ENCODE measurements around the gene DDX17. TPM values are rescaled to one million over a fixed set of nuclear protein-coding genes. Genes with fewer than 3 reads are reported as not detected.

The DDX17 gene
- total and polyA plus RNA-seq, 2 of the 8 experiments (the other 6 are each of a cell fraction or from before 2014, with no cell fraction given), result 437 to 441 TPM

- Histone ChIP-seq H3K18ac (ENCODE audit: extremely low read depth, low read length) (peak overlapping the region; percentile 60; the same call in 1 of the 2 replicates), H3K4me3 (ENCODE audit: extremely low read depth in 1 of 4, insufficient read depth in 2 of 4, low read depth in 3 of 4, low read length in 4 of 4) (peak overlapping the region; percentile 89 to 99 (median 96)), H2AK5ac (ENCODE audit: low read depth, low read length) (peak overlapping the region; percentile 95; the same call in 1 of the 2 replicates), H3K79me2 (ENCODE audit: control insufficient read depth in 1 of 2, insufficient read depth in 2 of 2, low read length in 2 of 2) (peaks cover 32 to 58% of the 10 kb centered on the region in 2 experiments), H3K4me2 (ENCODE audit: insufficient read depth in 1 of 2, low read depth in 2 of 2, low read length in 2 of 2) (peak overlapping the region; percentile 78 to 94), H4K91ac (replicated peaks; ENCODE audit: insufficient read length, low read length) (peak overlapping the region; percentile 49), H3K27ac (ENCODE audit: low read depth, low read length) (peak overlapping the region; percentile 99), H3K9ac (replicated peaks in 1 of 4; ENCODE audit: extremely low read depth in 1 of 4, low read depth in 3 of 4, low read length in 3 of 4) (peak overlapping the region; percentile 99 to 100 (median 100)), H3K9me3 (ENCODE audit: insufficient read depth in 2 of 2, low read depth in 1 of 2, low read length in 1 of 2) (no peaks in the 10 kb centered on the region), H4K8ac (ENCODE audit: extremely low read depth, insufficient read depth, low read length) (peak overlapping the region; percentile 100), H2BK5ac (ENCODE audit: low read depth, low read length) (peak overlapping the region; percentile 100), H3K79me1 (ENCODE audit: low read depth, low read length) (0 out of 2 replicates have a peak, but pooled peaks cover 3% of the 10 kb centered on the region), H3K14ac (ENCODE audit: insufficient read length) (peak overlapping the region; percentile 79), H3K56ac (replicated peaks; ENCODE audit: insufficient read length, low read depth, low read length) (peak overlapping the region; percentile 93), H2AFZ (ENCODE audit: low read length) (no peak overlapping the region), H3K27me3 (replicated peaks in 1 of 4; ENCODE audit: control insufficient read depth in 3 of 4, extremely low read depth in 1 of 4, insufficient read depth in 3 of 4, low read length in 3 of 4) (no peaks in the 10 kb centered on the region), H3K4ac (replicated peaks; ENCODE audit: insufficient read length, low read depth, low read length) (peak overlapping the region; percentile 47), H2BK20ac (ENCODE audit: low read length) (no peak overlapping the region), H4K5ac (ENCODE audit: insufficient read length, low read depth, low read length) (peak overlapping the region; percentile 93), H3K23ac (ENCODE audit: insufficient read length) (no peak overlapping the region), H2BK12ac (ENCODE audit: low read depth, low read length) (peak overlapping the region; percentile 7; the same call in 1 of the 2 replicates), H2BK120ac (replicated peaks; ENCODE audit: low read depth, low read length) (peak overlapping the region; percentile 77), H3K4me1 (replicated peaks in 1 of 4; ENCODE audit: control insufficient read depth in 3 of 4, insufficient read depth in 4 of 4, low read length in 3 of 4) (peaks cover 0 to 11% (median 5%) of the 10 kb centered on the region in 4 experiments; a peak in 5 of 7 replicates), H3K23me2 (ENCODE audit: low read depth, low read length) (peaks cover 12% of the 10 kb centered on the region), H4K20me1 (replicated peaks in 1 of 2; ENCODE audit: control insufficient read depth in 1 of 2, insufficient read depth in 2 of 2, low read length in 2 of 2) (peaks cover 16% of the 10 kb centered on the region in 2 experiments), H2BK15ac (ENCODE audit: low read length) (no peak overlapping the region), H3K36me3 (ENCODE audit: control insufficient read depth in 2 of 4, insufficient read depth in 4 of 4, low read length in 3 of 4) (peaks cover 3 to 50% (median 13%) of the 10 kb centered on the region in 4 experiments; a peak in 7 of 8 replicates)
- FAIRE-seq, result no peak
- 1% methylated on average over 35 of the region's 35 CpGs; no CpG with 5 or more reads in 1 of the 2 experiments for WGBS, 2 experiments (ENCODE audit: extremely low coverage in 1 of 2, insufficient coverage in 1 of 2, insufficient read length in 1 of 2, insufficient replicate concordance in 2 of 2, low coverage in 1 of 2, low lambda C conversion rate in 2 of 2, missing lambda C conversion rate in 1 of 2)
- TF ChIP-seq, protein P1, sequence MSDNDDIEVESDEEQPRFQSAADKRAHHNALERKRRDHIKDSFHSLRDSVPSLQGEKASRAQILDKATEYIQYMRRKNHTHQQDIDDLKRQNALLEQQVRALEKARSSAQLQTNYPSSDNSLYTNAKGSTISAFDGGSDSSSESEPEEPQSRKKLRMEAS (IDR thresholded peaks at IDR 0.05), result peak; percentile 19; the same call in 1 of the 2 replicates
- TF ChIP-seq YY1 (IDR thresholded peaks at IDR 0.05; ENCODE audit: low read depth, low read length) (no peak), POLR2AphosphoS5 (IDR thresholded peaks at IDR 0.05; ENCODE audit: low read depth, low read length) (peak; percentile 64; the same call in 1 of the 2 replicates), CREB1 (IDR thresholded peaks at IDR 0.05) (0 out of 2 replicates have a peak, but pooled peaks have one; percentile 30), SP2 (IDR thresholded peaks at IDR 0.05; ENCODE audit: low read length) (no peak), NRF1 (IDR thresholded peaks at IDR 0.05; ENCODE audit: low read depth, low read length) (no peak), ASH2L (IDR thresholded peaks at IDR 0.05; ENCODE audit: low read length) (peak; percentile 41), TAF1 (IDR thresholded peaks at IDR 0.05; ENCODE audit: low read depth, low read length) (peak; percentile 63; the same call in 1 of the 2 replicates), CHD1 (IDR thresholded peaks at IDR 0.05; ENCODE audit: low read depth, low read length) (peak; percentile 39; the same call in 1 of the 2 replicates)
- CTCF ChIA-PET (ENCODE audit: partially characterized antibody), result no interaction called here
- no peak for DNase-seq (ENCODE audit: low read depth in 1 of 2, low spot score in 2 of 2)
- POLR2A ChIA-PET (ENCODE audit: partially characterized antibody), result interaction anchor here (0.8 to 32.5 kb wide), 5 partner anchors 12 to 56 kb away, joined by 3 to 1102 read pairs (median 5); partner anchors contain the start of gene KDELR3
Observed at GRCh38 chr22:38504731-38505540, 1.2 kb downstream of the DDX17 start.
